Neural cell (in vitro differentiated cells): ENCODE results near the gene VPS8.

Experiments used
- CTCF ChIP-seq: fragments of 450-650 bp; IDR thresholded peaks from 2 replicates; pipeline ENCODE4 v1.5.1; 2014; ENCODE audit warnings: antibody characterized with exemption, mild to moderate bottlenecking, moderate library complexity; ENCODE audit not compliant: poor library complexity, severe bottlenecking
- EZH2 ChIP-seq: fragments of 200-600, 300-800 bp; shearing (Covaris generic), sonication (generic); IDR thresholded peaks from 2 replicates; pipeline ENCODE4 v1.6.1; 2014; ENCODE audit warnings: antibody characterized with exemption, low read length, borderline replicate concordance, mild to moderate bottlenecking; ENCODE audit not compliant: insufficient read depth, poor library complexity, severe bottlenecking
- POLR2AphosphoS5 ChIP-seq: IDR thresholded peaks from 2 replicates; pipeline ENCODE4 v1.6.1; 2012

GRCh38 chr3:184895350-184895749 is 83.4 kb downstream of the VPS8 start:
- no peak for TF ChIP-seq CTCF
- TF ChIP-seq EZH2, result no peak
- no peak for TF ChIP-seq POLR2AphosphoS5
